Testis (tissue), 2 donors: ENCODE data around the gene AUTS2.

Source experiments
- CTCF ChIP-seq, 3 experiments: fragments of 450-650 bp in 2 of 3; fragments of 200-600 bp in 1 of 3; sonication (generic) in 1 of 3; IDR thresholded peaks; one replicate each; pipeline ENCODE4 v1.5.1; 2016 to 2019; ENCODE audit warnings: antibody characterized with exemption in 3 of 3, mild to moderate bottlenecking in 2 of 3, moderate library complexity in 1 of 3
- POLR2A ChIP-seq: fragments of 450-650 bp; IDR thresholded peaks from one replicate; pipeline ENCODE4 v1.6.1; 2017; ENCODE audit warnings: antibody characterized with exemption, mild to moderate bottlenecking, moderate library complexity

- TF ChIP-seq CTCF (IDR thresholded peaks at IDR 0.05) (no peak), POLR2A (no peak)
These were observed 151.2 kb downstream of the AUTS2 start for GRCh38 chr7:69749372-69749979.
